EH (cell line): ENCODE measurements around the gene KRTAP2-2.

Source experiments
- DNase-seq: peaks from one replicate; pipeline ENCODE4 v3.0.0-alpha.2; 2015; ENCODE audit warnings: low read depth

The KRTAP2-2 gene

DNA sequence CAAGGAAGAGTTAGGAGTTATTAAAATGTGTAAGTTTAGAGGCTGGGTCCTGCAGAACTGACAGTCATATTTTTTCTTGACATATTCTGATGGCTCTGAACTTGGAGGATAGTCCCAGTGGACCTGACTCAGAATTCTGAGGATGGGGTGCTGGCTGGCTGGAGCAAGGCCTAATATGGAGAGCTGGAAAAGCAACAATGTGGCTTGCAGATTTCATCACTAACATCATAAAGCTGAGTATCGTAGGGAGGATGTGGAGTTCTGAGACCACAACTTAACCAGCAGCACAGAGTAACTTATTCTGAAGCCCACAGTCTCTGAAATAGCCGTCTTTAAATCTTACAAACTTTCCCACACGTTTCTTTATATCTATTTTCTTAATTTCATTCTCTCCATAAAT is 30.3 kb downstream of the KRTAP2-2 start:
- peak; percentile 41 for DNase-seq

DNA sequence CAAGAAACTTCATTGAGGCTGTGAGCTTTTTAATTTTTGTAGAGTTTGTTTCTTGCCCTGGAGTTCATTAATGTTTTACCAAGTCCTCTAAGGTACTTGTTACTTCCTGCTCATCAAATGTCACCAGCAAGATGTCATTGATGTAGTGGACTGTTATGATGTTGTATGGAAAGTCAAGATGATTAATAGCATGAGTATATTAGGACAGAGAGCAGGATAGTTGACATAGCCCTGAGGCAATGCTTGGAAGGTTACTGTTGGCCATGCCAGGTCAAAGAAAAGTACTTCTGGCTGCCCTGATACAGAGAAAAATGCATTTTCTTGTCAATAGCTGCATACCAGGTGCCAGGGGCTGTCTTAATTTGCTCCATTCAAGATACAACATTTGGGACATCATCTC is 34.7 kb downstream of the KRTAP2-2 start:
- peak; percentile 49 for DNase-seq

DNA sequence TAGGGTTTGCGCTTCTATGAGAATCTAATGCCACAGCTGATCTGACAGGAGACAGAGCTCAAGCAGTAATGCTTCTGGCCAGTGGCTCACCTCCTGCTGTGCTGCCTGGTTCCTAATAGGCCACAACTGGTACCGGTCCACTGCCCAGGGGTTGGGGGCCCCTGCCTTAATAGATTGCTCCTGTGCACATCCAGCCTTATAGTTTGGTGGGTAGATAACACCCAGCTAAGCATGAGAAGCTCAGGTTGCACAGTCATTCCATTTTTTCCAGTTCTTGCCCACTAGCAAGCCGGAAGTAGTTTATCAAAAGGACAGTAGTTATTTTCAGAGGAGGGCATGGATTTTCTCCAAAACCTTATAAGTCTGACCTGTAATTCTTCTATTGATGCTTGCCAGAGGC is 35.6 kb downstream of the KRTAP2-2 start:
- no peak for DNase-seq

GRCh38 chr17:41018541-41018940 is 36.5 kb downstream of the KRTAP2-2 start:
- no peak for DNase-seq

- DNase-seq = no peak
Observed at GRCh38 chr17:41016578-41017215, 38.3 kb downstream of the KRTAP2-2 start.

GRCh38 chr17:41015454-41015853 is 39.6 kb downstream of the KRTAP2-2 start:
- no peak for DNase-seq

GRCh38 chr17:41013606-41014005 is 41.4 kb downstream of the KRTAP2-2 start:
- DNase-seq = peak; percentile 67

- peak; percentile 81 for DNase-seq
Observed at GRCh38 chr17:41013181-41013580, 41.8 kb downstream of the KRTAP2-2 start.

DNA sequence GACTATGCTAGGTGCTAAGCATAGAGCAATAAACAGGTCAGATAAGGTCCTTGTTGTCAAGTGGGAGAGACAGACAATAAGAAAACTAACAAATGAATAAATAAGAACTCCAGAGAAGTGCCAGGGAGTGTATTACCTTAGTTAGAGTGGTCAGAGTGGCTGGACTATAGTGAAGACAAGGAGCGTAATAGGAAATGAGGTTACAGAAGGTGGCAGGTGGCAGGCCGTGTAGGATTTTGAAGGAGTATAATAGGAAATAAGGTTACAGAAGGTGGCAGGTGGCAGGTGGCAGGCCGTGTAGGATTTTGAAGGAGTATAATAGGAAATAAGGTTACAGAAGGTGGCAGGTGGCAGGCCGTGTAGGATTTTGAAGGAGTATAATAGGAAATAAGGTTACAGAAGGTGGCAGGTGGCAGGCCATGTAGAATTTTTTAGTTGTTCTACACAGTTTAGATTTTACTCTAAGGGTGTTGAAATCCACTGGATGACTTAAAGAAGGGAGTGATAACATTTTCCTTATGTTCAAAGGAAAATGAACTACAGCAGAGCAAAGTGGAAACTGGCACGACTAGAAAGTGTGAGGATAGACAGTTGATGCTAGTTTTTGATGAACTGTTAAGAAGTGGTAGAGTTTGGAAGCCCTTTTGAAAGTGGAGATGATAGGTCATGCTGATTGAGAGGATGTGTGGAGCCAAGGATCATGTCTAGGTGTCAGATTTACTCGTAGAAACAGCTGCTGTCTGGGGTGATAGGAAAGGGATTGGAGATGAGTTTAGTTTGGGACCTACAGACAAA is 42.5 kb downstream of the KRTAP2-2 start:
- no peak for DNase-seq

DNA sequence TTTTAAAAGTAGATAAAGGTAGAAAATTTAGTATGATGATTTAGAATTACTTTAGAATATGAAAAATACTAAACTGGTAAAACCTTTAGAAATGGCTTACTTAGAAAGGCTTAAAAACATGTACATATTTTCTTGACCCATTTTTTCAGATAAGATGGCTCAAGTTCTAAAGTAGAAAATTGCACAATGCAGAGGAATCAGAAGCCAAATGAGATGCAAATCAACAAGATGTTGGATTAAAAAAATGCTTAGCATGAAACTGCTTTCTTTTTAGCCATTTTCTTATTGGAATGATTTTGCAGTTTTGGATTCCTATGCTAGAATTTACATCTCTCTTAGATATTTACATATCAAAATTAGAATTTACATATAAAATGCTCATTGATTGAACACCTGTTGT is 44.6 kb downstream of the KRTAP2-2 start:
- DNase-seq = no peak

DNA sequence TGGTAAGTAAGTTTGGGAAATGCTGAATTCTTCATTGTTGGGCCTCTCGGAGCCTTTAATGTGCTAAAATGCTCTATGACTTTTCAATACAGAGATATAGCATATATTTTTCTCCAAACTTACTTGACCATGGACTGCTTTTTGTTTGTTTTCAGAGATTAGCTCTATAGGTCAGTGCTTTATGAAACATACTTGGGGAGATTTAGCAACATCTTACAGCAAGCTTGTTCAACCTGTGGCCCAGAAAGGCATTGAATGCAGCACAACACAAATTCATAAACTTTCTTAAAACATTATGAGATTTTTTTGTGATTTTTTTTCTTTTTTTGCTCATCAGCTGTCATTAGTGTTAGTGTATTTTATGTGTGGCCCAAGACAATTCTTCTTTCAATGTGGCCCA is 45.1 kb downstream of the KRTAP2-2 start:
- no peak for DNase-seq

- peak; percentile 12 for DNase-seq
Observed at GRCh38 chr17:41009301-41009760, 45.7 kb downstream of the KRTAP2-2 start.

- no peak for DNase-seq
Observed at GRCh38 chr17:41008811-41009210, 46.2 kb downstream of the KRTAP2-2 start, which contains the start of gene KRTAP3-1. TSS of gene KRTAP3-1 (minus strand) at chr17:41009128. CDS start at chr17:41009074, 54 bp downstream.
